ENCODE data around the gene EXTL2. TPM values are rescaled to one million over a fixed set of nuclear protein-coding genes. Genes with fewer than 3 reads are reported as not detected.
"Not testable (repeated sequence)": the region's sequence is repeated elsewhere in the genome, so short reads cannot be mapped to it uniquely, and the experiment has no call there.

EXTL2 gene
- total RNA-seq, 3 donors from 2014 or later = 8.3 to 17.0 (median 15.4) TPM

DNA sequence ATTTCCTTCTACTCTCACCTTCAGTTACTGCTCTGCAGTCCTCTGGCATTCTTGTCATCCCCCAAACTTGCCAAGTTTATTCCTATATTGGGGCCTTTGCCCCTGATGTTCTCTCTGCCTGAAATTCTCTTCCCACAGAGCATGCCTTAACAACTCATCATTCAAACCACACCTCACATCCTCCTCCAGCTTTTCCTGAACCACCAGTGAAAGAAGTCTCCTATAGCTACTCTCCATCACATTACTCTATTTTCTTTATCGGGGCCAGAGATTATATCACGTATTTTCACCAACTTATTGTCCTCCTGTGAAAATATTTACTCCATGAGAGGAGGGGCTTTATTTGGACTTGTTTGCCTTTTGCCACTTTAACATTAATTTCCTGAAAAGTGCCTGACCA is 32.1 kb downstream of the EXTL2 start:
- TF ChIP-seq POLR2A (IDR thresholded peaks at IDR 0.05) (no peak), POLR2AphosphoS5 (IDR thresholded peaks at IDR 0.05) (no peak)
- TF ChIP-seq, protein P1, sequence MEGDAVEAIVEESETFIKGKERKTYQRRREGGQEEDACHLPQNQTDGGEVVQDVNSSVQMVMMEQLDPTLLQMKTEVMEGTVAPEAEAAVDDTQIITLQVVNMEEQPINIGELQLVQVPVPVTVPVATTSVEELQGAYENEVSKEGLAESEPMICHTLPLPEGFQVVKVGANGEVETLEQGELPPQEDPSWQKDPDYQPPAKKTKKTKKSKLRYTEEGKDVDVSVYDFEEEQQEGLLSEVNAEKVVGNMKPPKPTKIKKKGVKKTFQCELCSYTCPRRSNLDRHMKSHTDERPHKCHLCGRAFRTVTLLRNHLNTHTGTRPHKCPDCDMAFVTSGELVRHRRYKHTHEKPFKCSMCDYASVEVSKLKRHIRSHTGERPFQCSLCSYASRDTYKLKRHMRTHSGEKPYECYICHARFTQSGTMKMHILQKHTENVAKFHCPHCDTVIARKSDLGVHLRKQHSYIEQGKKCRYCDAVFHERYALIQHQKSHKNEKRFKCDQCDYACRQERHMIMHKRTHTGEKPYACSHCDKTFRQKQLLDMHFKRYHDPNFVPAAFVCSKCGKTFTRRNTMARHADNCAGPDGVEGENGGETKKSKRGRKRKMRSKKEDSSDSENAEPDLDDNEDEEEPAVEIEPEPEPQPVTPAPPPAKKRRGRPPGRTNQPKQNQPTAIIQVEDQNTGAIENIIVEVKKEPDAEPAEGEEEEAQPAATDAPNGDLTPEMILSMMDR (IDR thresholded peaks at IDR 0.05) = no peak
- Histone ChIP-seq H3K4me1 (no peaks in the 10 kb centered on the region), H3K9me3 (no peaks in the 10 kb centered on the region), H3K36me3 (no peaks in the 10 kb centered on the region), H3K27me3 (no peaks in the 10 kb centered on the region), H3K27ac (no peak overlapping the region), H3K4me3 (no peak overlapping the region)
- intact Hi-C loops (cut with DNase I; ENCODE audit: low total_unique reads) = loop anchor here (1.0 to 10.0 kb wide), 2 partner anchors 9 to 398 kb away; no protein-coding TSS in a partner anchor
- DNase-seq (ENCODE audit: low spot score in 2 of 2) = no peak

DNA sequence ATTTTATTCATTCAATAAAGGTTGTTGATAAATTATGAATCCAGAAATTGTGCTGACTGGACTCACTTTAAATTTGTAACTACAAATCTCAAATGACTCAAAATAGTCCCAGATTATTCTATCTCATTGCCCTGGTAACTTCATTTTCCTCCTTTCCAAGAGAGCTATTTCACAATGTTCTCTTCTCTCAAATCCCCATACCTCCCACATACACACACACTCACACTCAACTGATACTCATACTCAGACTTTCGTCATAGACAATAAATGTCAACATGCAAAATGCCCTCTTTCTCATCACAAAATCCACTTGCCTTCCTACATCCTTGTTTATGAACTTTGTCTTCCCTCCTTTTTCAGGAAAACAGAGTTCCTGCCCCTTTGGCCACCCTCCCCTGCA is 33.3 kb downstream of the EXTL2 start:
- Histone ChIP-seq H3K9me3 (no peaks in the 10 kb centered on the region), H3K4me3 (no peak overlapping the region), H3K4me1 (no peaks in the 10 kb centered on the region), H3K36me3 (no peaks in the 10 kb centered on the region), H3K27ac (no peak overlapping the region), H3K27me3 (no peaks in the 10 kb centered on the region)
- no peak for DNase-seq (ENCODE audit: low spot score in 2 of 2)
- TF ChIP-seq, protein P1 (IDR thresholded peaks at IDR 0.05) = no peak
- TF ChIP-seq POLR2A (IDR thresholded peaks at IDR 0.05) (no peak), POLR2AphosphoS5 (IDR thresholded peaks at IDR 0.05) (no peak)
- intact Hi-C loops (cut with DNase I; ENCODE audit: low total_unique reads) = loop anchor here (10.0 kb wide), 1 partner anchor 397 kb away; no protein-coding TSS in a partner anchor

DNA sequence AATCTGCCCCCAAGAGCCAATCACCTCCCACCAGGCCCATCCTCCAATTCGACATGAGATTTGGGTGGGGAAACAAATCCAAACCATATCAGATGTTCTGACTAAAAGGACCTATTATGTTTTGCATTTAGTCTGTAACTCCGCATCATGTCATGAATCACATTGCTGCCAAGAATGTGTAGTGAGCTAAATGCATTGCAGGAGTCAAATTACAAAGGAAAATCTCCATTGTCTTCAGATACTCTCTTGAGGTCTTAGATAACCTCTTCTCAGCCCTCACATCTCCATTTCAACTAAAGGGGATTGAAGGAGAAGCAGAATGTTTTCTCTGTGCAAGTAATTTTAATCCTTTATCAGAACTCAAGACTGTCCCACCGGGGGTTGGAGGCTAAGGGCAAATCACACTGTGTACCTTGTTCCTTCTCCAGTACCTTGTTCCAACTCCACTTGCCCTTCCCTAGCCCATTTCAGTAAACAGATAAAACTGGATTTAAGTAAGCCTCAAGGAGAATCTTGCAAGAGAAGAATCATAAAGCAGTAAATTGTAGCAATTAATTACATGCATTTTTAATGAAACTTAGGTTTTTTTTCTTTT is 34.1 kb downstream of the EXTL2 start:
- Histone ChIP-seq H3K4me1 (no peaks in the 10 kb centered on the region), H3K27me3 (no peaks in the 10 kb centered on the region), H3K27ac (no peak overlapping the region), H3K36me3 (no peaks in the 10 kb centered on the region), H3K9me3 (no peaks in the 10 kb centered on the region), H3K4me3 (no peak overlapping the region)
- DNase-seq (ENCODE audit: low spot score in 2 of 2) = no peak
- no peak for TF ChIP-seq POLR2A (IDR thresholded peaks at IDR 0.05)
- intact Hi-C loops (cut with DNase I; ENCODE audit: low total_unique reads) = loop anchor here (10.0 kb wide), 1 partner anchor 396 kb away; no protein-coding TSS in a partner anchor

DNA sequence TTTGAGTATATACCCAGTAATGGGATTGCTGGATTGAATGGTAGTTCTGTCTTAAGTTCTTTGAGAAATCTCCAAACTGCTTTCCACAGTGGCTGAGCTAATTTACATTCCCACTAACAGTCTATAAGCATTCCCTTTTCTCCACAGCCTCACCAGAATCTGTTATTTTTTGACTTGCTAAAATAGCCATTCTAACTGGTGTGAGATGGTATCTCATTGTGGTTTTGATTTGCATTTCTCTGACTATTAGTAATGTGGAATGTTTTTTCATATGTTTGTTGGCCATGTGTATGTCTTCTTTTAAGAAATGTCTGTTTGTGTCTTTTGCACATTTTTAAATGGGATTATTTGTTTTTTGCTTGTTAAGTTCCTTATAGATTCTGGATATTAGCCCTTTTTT is 39.5 kb downstream of the EXTL2 start:
- DNase-seq (ENCODE audit: low spot score in 2 of 2); H3K27me3 ChIP-seq; H3K9me3 ChIP-seq; H3K4me3 ChIP-seq; H3K4me1 ChIP-seq; intact Hi-C loops (cut with DNase I; ENCODE audit: low total_unique reads); H3K27ac ChIP-seq; H3K36me3 ChIP-seq: not testable (repeated sequence)

DNA sequence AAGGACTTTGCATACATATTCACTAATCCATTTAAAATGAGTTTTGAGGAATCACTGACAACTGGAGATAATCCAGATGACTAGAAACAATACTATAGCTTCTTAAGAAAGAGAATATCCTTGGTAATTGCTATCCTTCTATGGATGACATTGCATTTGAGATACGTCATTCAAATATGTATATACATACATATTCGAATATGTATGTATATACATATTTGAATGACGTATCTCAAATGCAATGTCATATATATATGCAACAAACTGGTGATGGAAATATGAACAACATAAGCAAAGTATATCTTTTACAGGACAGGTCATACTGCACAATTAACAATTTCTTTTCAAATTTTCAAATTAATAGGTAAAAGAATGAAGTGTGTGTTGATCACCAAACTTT is 41.7 kb downstream of the EXTL2 start:
- H3K27ac ChIP-seq = no peak overlapping the region
- TF ChIP-seq, protein P1 (IDR thresholded peaks at IDR 0.05) = no peak
- TF ChIP-seq POLR2AphosphoS5 (IDR thresholded peaks at IDR 0.05) (no peak), POLR2A (IDR thresholded peaks at IDR 0.05) (no peak)
- no peaks in the 10 kb centered on the region for H3K27me3 ChIP-seq
- H3K36me3 ChIP-seq = no peaks in the 10 kb centered on the region
- H3K4me3 ChIP-seq = no peak overlapping the region
- DNase-seq (ENCODE audit: low spot score in 2 of 2) = no peak
- intact Hi-C loops (cut with DNase I; ENCODE audit: low total_unique reads) = loop anchor here (1.0 kb wide), 1 partner anchor 9 kb away; no protein-coding TSS in a partner anchor
- H3K9me3 ChIP-seq = no peaks in the 10 kb centered on the region
- no peaks in the 10 kb centered on the region for H3K4me1 ChIP-seq

DNA sequence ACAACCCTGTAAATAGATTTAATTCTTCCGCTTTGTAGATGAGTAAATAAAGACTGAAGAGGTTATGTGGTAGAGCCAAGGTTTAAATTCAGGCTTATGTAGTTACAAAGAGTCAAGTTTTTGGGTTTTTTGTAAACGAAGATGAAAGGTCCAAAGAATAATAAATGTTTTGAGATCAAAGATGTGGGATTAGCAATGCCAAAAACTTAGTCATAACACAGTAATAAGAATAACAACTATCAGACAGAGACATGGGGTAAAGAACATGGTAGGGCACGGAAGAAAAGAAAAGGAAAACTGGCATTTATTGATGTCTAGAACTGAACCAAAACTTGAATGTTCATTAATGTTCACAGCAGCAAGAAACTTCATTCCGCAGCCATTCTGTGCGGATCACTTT is 42.9 kb downstream of the EXTL2 start:
- H3K27ac ChIP-seq = no peak overlapping the region
- H3K9me3 ChIP-seq = no peaks in the 10 kb centered on the region
- TF ChIP-seq, protein P1 (IDR thresholded peaks at IDR 0.05) = no peak
- no peak for TF ChIP-seq POLR2A (IDR thresholded peaks at IDR 0.05)
- intact Hi-C loops (cut with DNase I; ENCODE audit: low total_unique reads) = no loop called here
- H3K36me3 ChIP-seq = no peaks in the 10 kb centered on the region
- no peaks in the 10 kb centered on the region for H3K4me1 ChIP-seq
- no peak overlapping the region for H3K4me3 ChIP-seq
- no peaks in the 10 kb centered on the region for H3K27me3 ChIP-seq
- no peak for DNase-seq (ENCODE audit: low spot score in 2 of 2)

Measured in breast epithelium (tissue), 4 donors.